ENCODE measurements around the gene ATP6V1G2.

DNA sequence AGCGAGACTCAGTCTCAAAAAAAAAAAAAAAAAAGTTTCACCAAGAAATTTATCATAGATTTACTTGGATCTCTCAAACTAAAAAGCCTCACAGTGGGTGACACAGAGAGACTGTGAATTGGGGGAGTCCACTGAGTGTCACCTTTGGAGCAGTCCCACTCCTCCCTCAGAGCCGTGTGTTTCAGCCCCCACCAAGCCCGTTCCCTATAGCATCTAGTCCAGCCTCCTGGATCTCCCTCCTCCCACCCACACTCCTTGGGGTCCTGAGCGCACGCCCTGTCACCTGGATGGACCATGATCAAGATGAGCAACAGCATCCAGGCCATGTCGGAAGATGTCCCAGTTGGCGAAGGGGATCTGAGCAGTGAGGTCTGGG, 46.0 kb upstream of the ATP6V1G2 start:
- TF ChIP-seq, protein P1, sequence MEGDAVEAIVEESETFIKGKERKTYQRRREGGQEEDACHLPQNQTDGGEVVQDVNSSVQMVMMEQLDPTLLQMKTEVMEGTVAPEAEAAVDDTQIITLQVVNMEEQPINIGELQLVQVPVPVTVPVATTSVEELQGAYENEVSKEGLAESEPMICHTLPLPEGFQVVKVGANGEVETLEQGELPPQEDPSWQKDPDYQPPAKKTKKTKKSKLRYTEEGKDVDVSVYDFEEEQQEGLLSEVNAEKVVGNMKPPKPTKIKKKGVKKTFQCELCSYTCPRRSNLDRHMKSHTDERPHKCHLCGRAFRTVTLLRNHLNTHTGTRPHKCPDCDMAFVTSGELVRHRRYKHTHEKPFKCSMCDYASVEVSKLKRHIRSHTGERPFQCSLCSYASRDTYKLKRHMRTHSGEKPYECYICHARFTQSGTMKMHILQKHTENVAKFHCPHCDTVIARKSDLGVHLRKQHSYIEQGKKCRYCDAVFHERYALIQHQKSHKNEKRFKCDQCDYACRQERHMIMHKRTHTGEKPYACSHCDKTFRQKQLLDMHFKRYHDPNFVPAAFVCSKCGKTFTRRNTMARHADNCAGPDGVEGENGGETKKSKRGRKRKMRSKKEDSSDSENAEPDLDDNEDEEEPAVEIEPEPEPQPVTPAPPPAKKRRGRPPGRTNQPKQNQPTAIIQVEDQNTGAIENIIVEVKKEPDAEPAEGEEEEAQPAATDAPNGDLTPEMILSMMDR (IDR thresholded peaks at IDR 0.05; ENCODE audit: low read depth, low read length), result no peak
- no peak for TF ChIP-seq POLR2A (IDR thresholded peaks at IDR 0.05; ENCODE audit: extremely low read depth, insufficient read length)
- TF ChIP-seq MAX (IDR thresholded peaks at IDR 0.05; ENCODE audit: low read depth, low read length), result no peak
